ENCODE data around the gene FBXL4. TPM values are rescaled to one million over a fixed set of nuclear protein-coding genes. Genes with fewer than 3 reads are reported as not detected.

FBXL4 gene
- total RNA-seq = 10.5 TPM

GRCh38 chr6:98947411-98948292, at the start of gene FBXL4:
Gene FBXL4 (minus strand): TSS chr6:98947946. CDS start chr6:98926988, 20,958 bp downstream.
- DNase-seq (ENCODE audit: low spot score) = peak; percentile 90
- peak; percentile 90 for ATAC-seq

GRCh38 chr6:98995116-98995515, 47.4 kb upstream of the FBXL4 start:
- ATAC-seq (no peak), DNase-seq (ENCODE audit: low spot score) (no peak)

DNA sequence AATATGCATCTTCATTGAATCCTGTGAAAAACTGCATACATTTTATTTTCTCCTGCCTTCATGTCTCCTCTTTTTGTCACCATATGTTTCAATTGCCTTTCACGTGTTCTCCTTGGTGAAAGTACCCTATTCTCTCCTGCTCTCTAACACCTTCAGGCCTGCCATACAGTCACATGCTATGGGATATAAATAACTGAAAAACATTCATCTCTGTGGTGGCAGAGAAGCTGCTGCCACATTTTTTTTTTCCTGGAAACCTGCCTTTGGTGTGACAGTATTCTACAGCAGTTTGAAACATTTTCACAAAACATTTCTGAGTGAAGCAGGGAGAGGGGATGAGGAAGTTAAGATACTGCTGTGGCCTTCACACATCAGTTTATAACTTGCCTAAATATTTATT, 44.8 kb upstream of the FBXL4 start:
- no peak for ATAC-seq

GRCh38 chr6:98986071-98986615, 38.4 kb upstream of the FBXL4 start:
- ATAC-seq = no peak
- DNase-seq (ENCODE audit: low spot score) = no peak

More for the DNA sequence above, 44.8 kb upstream of the FBXL4 start:
- no peak for DNase-seq (ENCODE audit: low spot score)

DNA sequence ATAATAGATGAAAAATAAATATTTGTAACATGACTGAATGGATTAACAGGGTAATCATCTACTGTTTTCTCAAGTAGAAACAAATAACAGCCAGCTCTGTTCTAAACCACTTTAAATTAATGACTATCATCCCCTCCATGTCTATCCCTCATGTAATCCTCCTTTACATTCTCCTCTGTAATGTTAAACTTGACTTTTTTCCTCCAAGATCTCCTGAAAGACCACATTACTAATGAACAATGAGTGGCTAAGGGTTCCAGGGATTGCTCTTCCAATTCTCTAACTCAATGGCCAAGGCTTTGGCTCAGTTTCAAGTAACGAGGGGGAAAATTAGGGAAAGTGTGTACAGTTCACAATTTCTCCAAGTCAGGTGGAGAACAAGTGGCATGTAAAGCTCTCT, 37.6 kb upstream of the FBXL4 start:
- ATAC-seq (no peak), DNase-seq (ENCODE audit: low spot score) (no peak)

GRCh38 chr6:98984121-98984520, 36.4 kb upstream of the FBXL4 start:
- peak; percentile 61 for ATAC-seq
- no peak for DNase-seq (ENCODE audit: low spot score)

- no peak for ATAC-seq
- DNase-seq (ENCODE audit: low spot score) = no peak
Observed at GRCh38 chr6:98981473-98981872, 33.7 kb upstream of the FBXL4 start.

DNA sequence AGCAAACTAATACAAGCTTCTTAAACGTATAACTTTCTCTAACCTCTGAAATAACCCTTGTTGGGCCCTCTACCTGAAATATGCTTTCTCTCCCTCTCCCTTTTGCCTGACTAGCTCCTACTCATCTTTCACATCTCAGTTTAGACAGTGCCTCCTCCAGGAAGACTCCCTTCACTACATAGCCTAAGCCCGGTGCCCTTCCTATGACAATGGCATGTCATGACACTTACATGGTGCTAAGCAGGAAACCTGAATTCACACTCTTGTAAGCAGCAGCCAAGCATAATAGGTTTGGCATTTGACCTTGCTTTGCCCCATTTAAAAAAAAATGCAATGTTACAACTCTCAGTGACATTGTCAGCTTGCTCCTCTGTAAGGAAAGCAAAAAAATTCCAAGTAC, 33.1 kb upstream of the FBXL4 start:
- no peak for DNase-seq (ENCODE audit: low spot score)
- no peak for ATAC-seq

GRCh38 chr6:98977671-98978292, 30.0 kb upstream of the FBXL4 start:
- no peak for DNase-seq (ENCODE audit: low spot score)
- no peak for ATAC-seq

DNA sequence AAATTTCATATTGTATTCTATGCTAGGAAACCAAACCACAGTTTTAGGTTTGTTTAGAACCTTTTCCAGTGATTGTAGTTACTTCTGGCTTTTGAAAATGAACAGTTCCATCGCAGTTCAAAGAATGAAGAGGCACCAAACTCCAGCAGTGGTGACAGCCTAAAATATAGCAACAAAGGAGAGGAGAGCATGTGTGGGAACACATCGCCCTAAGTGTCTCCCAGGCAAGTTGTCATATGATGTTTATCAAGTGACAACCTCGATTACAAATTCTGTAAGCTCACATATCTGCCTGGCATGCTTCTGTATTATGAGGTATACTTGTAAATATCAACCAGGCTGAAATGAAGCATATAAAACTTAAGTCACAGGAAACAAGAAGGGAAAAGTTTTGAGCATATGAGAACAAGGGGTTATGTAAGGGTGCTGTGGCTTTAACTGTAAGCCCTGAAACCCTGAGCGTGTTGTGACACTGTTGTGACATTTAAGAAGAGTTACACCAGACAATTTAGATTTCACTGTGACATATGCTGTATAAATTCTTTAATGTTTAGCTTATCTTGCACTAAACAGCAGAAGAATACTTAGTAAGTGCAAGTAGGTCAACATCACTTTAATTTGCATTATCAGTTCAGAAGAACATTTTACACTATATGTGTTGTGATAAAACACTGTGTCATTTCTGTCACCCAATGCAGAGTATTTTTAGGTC, 29.1 kb upstream of the FBXL4 start:
- DNase-seq (ENCODE audit: low spot score) (no peak), ATAC-seq (no peak)

DNA sequence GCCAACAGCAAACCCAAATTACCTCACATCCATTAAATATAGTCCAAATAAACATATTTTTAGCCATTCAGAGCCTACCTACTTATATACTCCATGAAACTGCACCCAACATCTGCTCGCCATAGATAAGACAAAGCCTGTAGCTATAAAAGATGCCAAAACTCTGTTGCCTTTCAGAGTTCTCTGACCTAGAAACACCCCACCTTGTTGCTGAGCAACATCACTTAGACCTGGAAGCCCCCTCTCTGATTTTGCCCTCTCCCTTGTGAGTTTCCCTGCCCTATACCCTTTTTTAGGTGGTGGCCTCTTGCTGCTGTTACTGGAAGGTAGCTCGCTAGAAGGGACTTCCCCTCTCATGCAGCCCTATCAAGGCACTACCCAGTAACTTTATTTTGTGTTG, 27.7 kb upstream of the FBXL4 start:
- DNase-seq (ENCODE audit: low spot score) (no peak), ATAC-seq (no peak)

DNA sequence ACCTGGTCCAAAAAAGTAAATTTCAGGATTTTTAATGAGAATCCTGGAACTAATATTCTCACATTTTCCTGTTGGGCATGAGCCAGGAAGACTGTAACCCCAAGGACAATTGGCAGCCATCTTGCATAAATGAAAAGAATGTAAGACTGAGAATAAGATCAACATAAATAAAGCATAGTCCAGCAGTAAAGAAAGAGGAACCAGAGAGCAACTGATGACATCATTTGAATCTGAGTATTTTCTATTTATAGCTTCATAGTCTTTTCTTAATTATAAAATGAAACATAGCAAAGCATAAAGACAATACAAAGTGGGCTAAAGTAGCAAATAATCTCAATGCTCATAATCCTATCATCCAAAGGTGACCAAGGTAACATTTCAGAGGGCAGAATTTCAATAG, 26.6 kb upstream of the FBXL4 start:
- ATAC-seq (no peak), DNase-seq (ENCODE audit: low spot score) (no peak)

DNA sequence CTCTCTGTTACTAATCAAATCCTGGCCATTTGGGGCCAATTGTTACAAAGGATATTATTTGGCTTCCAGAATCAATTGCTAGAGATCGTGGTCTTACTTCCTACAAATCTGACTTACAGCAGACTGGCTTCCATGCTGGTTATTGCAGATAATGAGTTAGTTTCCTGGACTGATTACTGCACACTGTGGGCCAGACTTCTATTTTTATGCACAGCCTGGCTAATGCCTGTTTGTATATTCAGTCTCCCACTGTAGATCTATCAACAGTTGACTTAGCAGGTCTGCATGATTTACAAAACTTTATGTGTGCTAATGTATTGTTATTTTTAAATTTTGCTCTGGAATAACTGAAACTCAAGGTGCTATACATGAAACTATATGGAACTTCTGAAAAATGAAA, 25.8 kb upstream of the FBXL4 start:
- no peak for DNase-seq (ENCODE audit: low spot score)

DNA sequence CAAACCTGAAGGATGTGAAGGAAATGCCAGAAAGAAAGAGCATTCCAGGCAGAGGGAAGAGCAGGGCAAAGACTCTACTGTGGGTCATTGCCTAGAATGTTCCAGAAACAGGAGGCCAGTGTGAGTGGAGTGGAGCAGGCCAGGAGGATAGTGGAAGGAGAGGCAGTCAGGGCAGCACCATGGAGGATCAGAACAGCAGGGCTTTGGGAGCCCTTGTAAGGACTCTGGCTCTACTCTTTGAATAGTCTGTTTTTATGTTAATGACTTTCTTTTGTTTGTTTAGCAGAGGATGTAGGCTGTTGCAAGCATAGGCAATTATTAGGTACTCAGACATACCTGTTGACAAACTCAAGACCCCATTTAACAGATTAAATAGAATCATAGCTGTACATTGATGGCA, 23.6 kb upstream of the FBXL4 start:
- no peak for DNase-seq (ENCODE audit: low spot score)
- no peak for ATAC-seq

More for the DNA sequence above, 25.8 kb upstream of the FBXL4 start:
- ATAC-seq = no peak

- DNase-seq (ENCODE audit: low spot score) (no peak), ATAC-seq (no peak)
Observed at GRCh38 chr6:98970469-98970868, 22.7 kb upstream of the FBXL4 start.

GRCh38 chr6:98967616-98968015, 19.9 kb upstream of the FBXL4 start:
- no peak for ATAC-seq
- no peak for DNase-seq (ENCODE audit: low spot score)

- no peak for ATAC-seq
- DNase-seq (ENCODE audit: low spot score) = no peak
Observed at GRCh38 chr6:98959631-98960030, 11.9 kb upstream of the FBXL4 start.

- DNase-seq (ENCODE audit: low spot score) (no peak), ATAC-seq (no peak)
Observed at GRCh38 chr6:98958776-98959175, 11.0 kb upstream of the FBXL4 start.

DNA sequence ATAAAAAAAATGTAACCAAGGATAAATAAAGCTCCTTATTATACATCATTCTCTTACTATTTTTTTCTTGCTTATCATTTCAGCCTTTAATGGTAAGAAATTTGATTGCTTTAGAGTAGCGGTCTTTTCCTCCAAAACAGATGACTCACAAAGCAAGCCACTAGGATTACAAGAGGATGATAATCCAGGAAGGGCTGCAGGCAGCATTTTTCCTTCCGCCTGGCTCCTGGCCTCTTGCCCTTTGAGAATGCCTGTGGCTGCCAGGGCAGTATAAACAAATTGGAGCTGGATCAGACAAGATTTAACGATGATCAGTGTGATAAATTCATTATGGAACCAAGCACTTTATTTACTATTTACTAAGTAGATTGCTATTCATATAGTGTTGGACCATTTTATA, 9.7 kb upstream of the FBXL4 start:
- ATAC-seq (no peak), DNase-seq (ENCODE audit: low spot score) (no peak)

- ATAC-seq (no peak), DNase-seq (ENCODE audit: low spot score) (no peak)
Observed at GRCh38 chr6:98949589-98949988, 1.8 kb upstream of the FBXL4 start.

DNA sequence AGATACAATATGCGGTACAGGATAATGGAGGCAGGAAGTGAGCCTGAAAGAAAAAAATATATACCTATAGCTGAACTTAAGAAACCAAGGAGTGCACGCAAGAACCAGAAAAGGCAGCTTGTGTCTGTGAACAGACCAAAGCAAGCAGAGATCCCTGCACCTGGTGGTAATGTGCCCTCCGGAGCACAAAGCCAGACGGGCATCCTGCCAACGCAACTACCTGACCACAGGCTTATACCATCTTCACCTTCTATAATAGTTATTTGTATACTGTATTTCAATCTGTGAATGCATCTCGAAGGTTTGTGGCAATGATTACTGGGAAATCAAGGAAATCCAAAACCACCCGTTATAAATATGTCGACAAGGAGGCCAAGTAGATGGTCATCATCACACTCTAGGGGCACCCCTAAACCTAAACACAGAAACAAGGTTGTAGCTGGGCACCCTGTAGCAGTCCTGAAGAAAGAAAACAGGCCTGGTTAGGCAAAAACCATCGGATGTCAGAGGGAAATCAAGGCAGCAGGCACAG, 801 bp downstream of the FBXL4 start:
- ATAC-seq (no peak), DNase-seq (ENCODE audit: low spot score) (peak; percentile 60)
